ENCODE measurements around the gene LOXL1.

LOXL1 gene

GRCh38 chr15:73932381-73933191, 6.3 kb downstream of the LOXL1 start:
- Histone ChIP-seq H3K9me3 (ENCODE audit: severe bottlenecking) (no peaks in the 10 kb centered on the region), H3K4me3 (ENCODE audit: severe bottlenecking) (no peak overlapping the region), H3K27me3 (ENCODE audit: insufficient read depth, poor library complexity, severe bottlenecking) (no peaks in the 10 kb centered on the region), H3K27ac (ENCODE audit: poor library complexity, severe bottlenecking) (no peak overlapping the region), H3K4me1 (ENCODE audit: insufficient read depth, poor library complexity, severe bottlenecking) (peaks cover 17% of the 10 kb centered on the region), H3K36me3 (ENCODE audit: low read depth) (no peaks in the 10 kb centered on the region)
- no peak for DNase-seq (ENCODE audit: low spot score)
- ATAC-seq (ENCODE audit: low read depth) = no peak
- TF ChIP-seq, protein P1, sequence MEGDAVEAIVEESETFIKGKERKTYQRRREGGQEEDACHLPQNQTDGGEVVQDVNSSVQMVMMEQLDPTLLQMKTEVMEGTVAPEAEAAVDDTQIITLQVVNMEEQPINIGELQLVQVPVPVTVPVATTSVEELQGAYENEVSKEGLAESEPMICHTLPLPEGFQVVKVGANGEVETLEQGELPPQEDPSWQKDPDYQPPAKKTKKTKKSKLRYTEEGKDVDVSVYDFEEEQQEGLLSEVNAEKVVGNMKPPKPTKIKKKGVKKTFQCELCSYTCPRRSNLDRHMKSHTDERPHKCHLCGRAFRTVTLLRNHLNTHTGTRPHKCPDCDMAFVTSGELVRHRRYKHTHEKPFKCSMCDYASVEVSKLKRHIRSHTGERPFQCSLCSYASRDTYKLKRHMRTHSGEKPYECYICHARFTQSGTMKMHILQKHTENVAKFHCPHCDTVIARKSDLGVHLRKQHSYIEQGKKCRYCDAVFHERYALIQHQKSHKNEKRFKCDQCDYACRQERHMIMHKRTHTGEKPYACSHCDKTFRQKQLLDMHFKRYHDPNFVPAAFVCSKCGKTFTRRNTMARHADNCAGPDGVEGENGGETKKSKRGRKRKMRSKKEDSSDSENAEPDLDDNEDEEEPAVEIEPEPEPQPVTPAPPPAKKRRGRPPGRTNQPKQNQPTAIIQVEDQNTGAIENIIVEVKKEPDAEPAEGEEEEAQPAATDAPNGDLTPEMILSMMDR (IDR thresholded peaks at IDR 0.05; ENCODE audit: poor library complexity, severe bottlenecking) = no peak

- no peaks in the 10 kb centered on the region for H3K36me3 ChIP-seq (ENCODE audit: low read depth)
- ATAC-seq (ENCODE audit: low read depth) (no peak), DNase-seq (ENCODE audit: low spot score) (no peak)
- no peak overlapping the region for H3K4me3 ChIP-seq (ENCODE audit: severe bottlenecking)
- H3K9me3 ChIP-seq (ENCODE audit: severe bottlenecking) = no peaks in the 10 kb centered on the region
- H3K27ac ChIP-seq (ENCODE audit: poor library complexity, severe bottlenecking) = no peak overlapping the region
- peaks cover 13% of the 10 kb centered on the region for H3K4me1 ChIP-seq (ENCODE audit: insufficient read depth, poor library complexity, severe bottlenecking)
- TF ChIP-seq, protein P1 (IDR thresholded peaks at IDR 0.05; ENCODE audit: poor library complexity, severe bottlenecking) = no peak
- no peaks in the 10 kb centered on the region for H3K27me3 ChIP-seq (ENCODE audit: insufficient read depth, poor library complexity, severe bottlenecking)
Observed at GRCh38 chr15:73934281-73934680, 8.0 kb downstream of the LOXL1 start.

- DNase-seq (ENCODE audit: low spot score) (no peak), ATAC-seq (ENCODE audit: low read depth) (peak; percentile 59)
- Histone ChIP-seq H3K27me3 (ENCODE audit: insufficient read depth, poor library complexity, severe bottlenecking) (no peaks in the 10 kb centered on the region), H3K4me3 (ENCODE audit: severe bottlenecking) (no peak overlapping the region), H3K9me3 (ENCODE audit: severe bottlenecking) (no peaks in the 10 kb centered on the region), H3K4me1 (ENCODE audit: insufficient read depth, poor library complexity, severe bottlenecking) (peaks cover 13% of the 10 kb centered on the region), H3K27ac (ENCODE audit: poor library complexity, severe bottlenecking) (peak overlapping the region; percentile 39), H3K36me3 (ENCODE audit: low read depth) (no peaks in the 10 kb centered on the region)
- TF ChIP-seq, protein P1 (IDR thresholded peaks at IDR 0.05; ENCODE audit: poor library complexity, severe bottlenecking) = no peak
Observed at GRCh38 chr15:73935547-73935946, 9.3 kb downstream of the LOXL1 start.

- H3K4me1 ChIP-seq (ENCODE audit: insufficient read depth, poor library complexity, severe bottlenecking) = peaks cover 18% of the 10 kb centered on the region
- H3K36me3 ChIP-seq (ENCODE audit: low read depth) = no peaks in the 10 kb centered on the region
- peak; percentile 75 for ATAC-seq (ENCODE audit: low read depth)
- no peaks in the 10 kb centered on the region for H3K27me3 ChIP-seq (ENCODE audit: insufficient read depth, poor library complexity, severe bottlenecking)
- peak overlapping the region; percentile 39 for H3K27ac ChIP-seq (ENCODE audit: poor library complexity, severe bottlenecking)
- no peaks in the 10 kb centered on the region for H3K9me3 ChIP-seq (ENCODE audit: severe bottlenecking)
- H3K4me3 ChIP-seq (ENCODE audit: severe bottlenecking) = no peak overlapping the region
- TF ChIP-seq, protein P1 (IDR thresholded peaks at IDR 0.05; ENCODE audit: poor library complexity, severe bottlenecking) = peak; percentile 73
- DNase-seq (ENCODE audit: low spot score) = no peak
Observed at GRCh38 chr15:73936181-73936580, 9.9 kb downstream of the LOXL1 start.

Data from RWPE2 (cell line).